Naive thymus-derived CD8-positive, alpha-beta T cell (primary cell): ENCODE measurements around the gene U2AF2. TPM values are rescaled to one million over a fixed set of nuclear protein-coding genes. Genes with fewer than 3 reads are reported as not detected.

Experiments used
- ATAC-seq, 2 donors: fragments of 150-1000 bp; cut with Tn5 transposase in 1 of 2; sonication (Bioruptor Pico), chemical (Tn5 transposase) in 1 of 2; 1 replicate in 1 of 2; 2 replicates in 1 of 2; pipeline ENCODE4 v1.10.0; 2021; ENCODE audit warnings: mild to moderate bottlenecking in 2 of 2, moderate library complexity in 2 of 2
- POLR2A ChIA-PET: fragments of 350-600 bp; sonication (Branson Sonifier 250); formaldehyde crosslinking; loops from one replicate; lab custom pipeline; 2021; ENCODE audit warnings: antibody characterized with exemption; lab: Charles Lee
- DNase-seq, 10 donors: peaks; one replicate each; pipeline versions ENCODE4 v3.0.0 to v3.0.0-alpha.2; 2020 to 2022
- H3K27ac Mint-ChIP-seq, 10 donors: one replicate each; pipeline ENCODE4 v1.8.0; 2020 to 2022; ENCODE audit warnings: mild to moderate bottlenecking in 10 of 10, mixed read lengths in 10 of 10, moderate library complexity in 4 of 10, inconsistent platforms in 1 of 10
- H3K27me3 Mint-ChIP-seq, 5 donors: one replicate each; pipeline ENCODE4 v1.8.0; 2021 to 2022; ENCODE audit warnings: mixed read lengths in 5 of 5
- H3K36me3 Mint-ChIP-seq, 3 donors: one replicate each; pipeline ENCODE4 v1.8.0; 2020 to 2022; ENCODE audit warnings: mixed read lengths in 3 of 3, mild to moderate bottlenecking in 2 of 3, inconsistent platforms in 1 of 3
- H3K4me1 Mint-ChIP-seq, 4 donors: one replicate each; pipeline ENCODE4 v1.8.0; 2021 to 2022; ENCODE audit warnings: mixed read lengths in 4 of 4
- H3K4me3 Mint-ChIP-seq, 10 donors: one replicate each; pipeline ENCODE4 v1.8.0; 2020 to 2022; ENCODE audit warnings: mild to moderate bottlenecking in 10 of 10, mixed read lengths in 10 of 10, moderate library complexity in 6 of 10, inconsistent platforms in 1 of 10
- H3K9me3 Mint-ChIP-seq, 9 donors: one replicate each; pipeline ENCODE4 v1.8.0; 2020 to 2022; ENCODE audit warnings: mixed read lengths in 9 of 9, mild to moderate bottlenecking in 3 of 9, inconsistent platforms in 1 of 9, moderate library complexity in 1 of 9
- polyA plus RNA-seq, 3 donors: library from polyadenylated mRNA; unstranded; fragments of 300-500 nt; fragmentation: Illumina TruSeq; gene quantifications; one replicate each; pipeline ENCODE4 v1.2.3, GENCODE V29; 2021
- total RNA-seq, 8 experiments: library from RNA in 2 of 8; stranded (reverse) in 2 of 8; gene quantifications; one replicate each; pipeline ENCODE4 v1.2.3 and lab custom pipeline; 2021 to 2026

U2AF2 gene
- total and polyA plus RNA-seq, 5 experiments from 2014 or later = 6.6 to 289 (median 10.6) TPM

GRCh38 chr19:55653651-55654322, 1.0 kb upstream of the U2AF2 start:
- DNase-seq (peak; percentile 99 to 100 (median 100)), ATAC-seq (peak; percentile 60 to 70)
- no peaks in the 10 kb centered on the region for H3K9me3 Mint-ChIP-seq
- H3K4me3 Mint-ChIP-seq = peak overlapping the region; percentile 88 to 99 (median 97)
- H3K36me3 Mint-ChIP-seq = peaks cover 0 to 7% (median 3%) of the 10 kb centered on the region in 3 donors
- H3K4me1 Mint-ChIP-seq = peaks cover 25 to 56% (median 54%) of the 10 kb centered on the region in 4 donors
- H3K27me3 Mint-ChIP-seq = no peaks in the 10 kb centered on the region
- POLR2A ChIA-PET = interaction anchor here (0.6 to 3.6 kb wide), 32 partner anchors 8 to 1788 kb away, joined by 3 to 64 read pairs (median 5); partner anchors contain the start of genes CNOT3, FIZ1, ISOC2 and KMT5C
- H3K27ac Mint-ChIP-seq = peak overlapping the region; percentile 97 to 100 (median 99)

- H3K36me3 Mint-ChIP-seq = peaks cover 0 to 9% (median 3%) of the 10 kb centered on the region in 3 donors
- no peaks in the 10 kb centered on the region for H3K9me3 Mint-ChIP-seq
- H3K27me3 Mint-ChIP-seq = no peaks in the 10 kb centered on the region
- ATAC-seq = peak; percentile 80 to 81
- H3K27ac Mint-ChIP-seq = peak overlapping the region; percentile 97 to 100 (median 99)
- peak overlapping the region; percentile 88 to 99 (median 97) for H3K4me3 Mint-ChIP-seq
- peaks cover 27 to 56% (median 54%) of the 10 kb centered on the region in 4 donors for H3K4me1 Mint-ChIP-seq
- DNase-seq = peak; percentile 94 to 100 (median 100)
- POLR2A ChIA-PET = interaction anchor here (0.6 to 3.6 kb wide), 32 partner anchors 8 to 1537 kb away, joined by 3 to 64 read pairs (median 5); partner anchors contain the start of genes CNOT3, FIZ1, ISOC2 and KMT5C
Measured at GRCh38 chr19:55654323-55654867, 440 bp upstream of the U2AF2 start.

DNA sequence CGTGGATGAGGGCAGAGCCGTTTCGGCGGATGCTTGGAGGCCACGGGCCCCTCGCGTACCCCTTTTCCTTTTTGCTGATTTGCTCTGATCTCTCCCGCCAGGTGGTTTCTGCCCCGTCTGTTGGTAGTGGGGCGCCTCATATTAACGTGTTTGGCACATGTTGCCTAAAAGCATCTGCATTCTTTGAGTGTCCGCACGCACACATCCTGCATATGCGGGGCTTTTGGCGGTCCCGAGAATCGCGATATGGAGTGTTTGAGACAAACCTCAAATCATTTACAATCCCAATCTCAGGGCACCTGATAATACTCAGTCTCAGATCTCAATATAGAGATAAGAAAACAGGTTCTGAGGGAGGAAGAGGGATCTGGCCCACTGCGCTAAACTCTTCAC, 809 bp downstream of the U2AF2 start:
- peaks cover 0 to 18% (median 3%) of the 10 kb centered on the region in 3 donors for H3K36me3 Mint-ChIP-seq
- H3K4me1 Mint-ChIP-seq = peaks cover 23 to 54% (median 53%) of the 10 kb centered on the region in 4 donors
- no peaks in the 10 kb centered on the region for H3K9me3 Mint-ChIP-seq
- peak overlapping the region; percentile 88 to 99 (median 95) for H3K4me3 Mint-ChIP-seq
- DNase-seq = no peak
- no peak for ATAC-seq
- H3K27me3 Mint-ChIP-seq = no peaks in the 10 kb centered on the region
- POLR2A ChIA-PET = interaction anchor here (1.6 to 2.0 kb wide), 2 partner anchors 13 to 19 kb away, joined by 7 to 8 read pairs; partner anchors contain the start of gene ZNF581
- peak overlapping the region; percentile 88 to 100 (median 98) for H3K27ac Mint-ChIP-seq

GRCh38 chr19:55656552-55656951, 1.7 kb downstream of the U2AF2 start:
- Mint-ChIP-seq H3K9me3 (no peaks in the 10 kb centered on the region), H3K4me3 (peak overlapping the region; percentile 88 to 99 (median 95)), H3K27ac (peak overlapping the region in 9 of 10 donors; percentile 88 to 100 (median 99)), H3K4me1 (peaks cover 23 to 53% (median 50%) of the 10 kb centered on the region in 4 donors), H3K27me3 (no peaks in the 10 kb centered on the region), H3K36me3 (peaks cover 0 to 24% (median 3%) of the 10 kb centered on the region in 3 donors)
- ATAC-seq (no peak), DNase-seq (no peak)
- POLR2A ChIA-PET = interaction anchor here (0.5 to 2.1 kb wide), 6 partner anchors 10 to 210 kb away, joined by 4 to 8 read pairs (median 7); partner anchors contain the start of genes EPN1 and ZNF581

- peaks cover 0 to 31% (median 7%) of the 10 kb centered on the region in 3 donors for H3K36me3 Mint-ChIP-seq
- H3K4me1 Mint-ChIP-seq = peaks cover 26 to 57% (median 56%) of the 10 kb centered on the region in 4 donors
- POLR2A ChIA-PET = interaction anchor here (0.9 to 2.1 kb wide), 8 partner anchors 10 to 181 kb away, joined by 4 to 8 read pairs (median 6); partner anchors contain the start of genes EPN1, ZNF581 and ZNF628
- H3K27me3 Mint-ChIP-seq = no peaks in the 10 kb centered on the region
- H3K9me3 Mint-ChIP-seq = no peaks in the 10 kb centered on the region
- peak overlapping the region; percentile 88 to 99 (median 95) for H3K4me3 Mint-ChIP-seq
- ATAC-seq (no peak), DNase-seq (no peak)
- peak overlapping the region; percentile 25 to 100 (median 87) for H3K27ac Mint-ChIP-seq
Measured at GRCh38 chr19:55656988-55657747, 2.3 kb downstream of the U2AF2 start.

GRCh38 chr19:55658846-55659459, 4.1 kb downstream of the U2AF2 start:
- H3K36me3 Mint-ChIP-seq = peaks cover 3 to 47% (median 9%) of the 10 kb centered on the region in 3 donors
- ATAC-seq (no peak), DNase-seq (no peak)
- H3K27ac Mint-ChIP-seq = peak overlapping the region in 6 of 10 donors; percentile 28 to 67 (median 54)
- peak overlapping the region in 7 of 10 donors; percentile 22 to 88 (median 63) for H3K4me3 Mint-ChIP-seq
- no peaks in the 10 kb centered on the region for H3K9me3 Mint-ChIP-seq
- peaks cover 36 to 73% (median 62%) of the 10 kb centered on the region in 4 donors for H3K4me1 Mint-ChIP-seq
- POLR2A ChIA-PET = interaction anchor here (0.7 to 1.6 kb wide), 4 partner anchors 9 to 182 kb away, joined by 3 to 5 read pairs (median 4); partner anchors contain the start of gene ZNF628
- H3K27me3 Mint-ChIP-seq = no peaks in the 10 kb centered on the region

- Mint-ChIP-seq H3K27ac (peak overlapping the region in 8 of 10 donors; percentile 45 to 72 (median 54)), H3K27me3 (no peaks in the 10 kb centered on the region), H3K36me3 (peaks cover 3 to 56% (median 6%) of the 10 kb centered on the region in 3 donors), H3K4me3 (peak overlapping the region in 9 of 10 donors; percentile 16 to 88 (median 62)), H3K9me3 (no peaks in the 10 kb centered on the region), H3K4me1 (peaks cover 35 to 73% (median 63%) of the 10 kb centered on the region in 4 donors)
- POLR2A ChIA-PET = no interaction called here
- no peak for ATAC-seq
- DNase-seq = no peak
Measured at GRCh38 chr19:55659822-55660221, 5.0 kb downstream of the U2AF2 start.

- H3K36me3 Mint-ChIP-seq = peaks cover 3 to 59% (median 6%) of the 10 kb centered on the region in 3 donors
Measured at GRCh38 chr19:55660404-55660803, 5.6 kb downstream of the U2AF2 start.

DNA sequence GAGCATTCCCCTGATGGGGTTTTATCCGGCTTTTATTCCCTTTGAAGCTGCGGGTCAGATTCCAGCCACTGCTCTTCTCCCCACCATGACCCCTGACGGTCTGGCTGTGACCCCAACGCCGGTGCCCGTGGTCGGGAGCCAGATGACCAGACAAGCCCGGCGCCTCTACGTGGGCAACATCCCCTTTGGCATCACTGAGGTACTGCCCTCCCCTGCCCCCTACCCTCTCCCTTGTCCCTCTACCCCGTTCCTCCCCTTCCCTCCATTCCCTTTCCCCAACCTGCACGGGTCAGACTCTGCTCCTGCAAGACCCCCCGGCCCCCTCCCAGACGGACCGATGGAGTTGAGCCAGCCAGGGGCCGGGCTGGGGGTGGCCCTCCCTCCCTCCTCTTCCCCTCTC, 6.2 kb downstream of the U2AF2 start:
- DNase-seq (no peak), ATAC-seq (no peak)
- H3K4me3 Mint-ChIP-seq = no peak overlapping the region
- peaks cover 3 to 65% (median 6%) of the 10 kb centered on the region in 3 donors for H3K36me3 Mint-ChIP-seq
- POLR2A ChIA-PET = no interaction called here
- peak overlapping the region in 2 of 10 donors; percentile 45 to 49 for H3K27ac Mint-ChIP-seq
- peaks cover 30 to 73% (median 61%) of the 10 kb centered on the region in 4 donors for H3K4me1 Mint-ChIP-seq
- no peaks in the 10 kb centered on the region for H3K9me3 Mint-ChIP-seq
- no peaks in the 10 kb centered on the region for H3K27me3 Mint-ChIP-seq

More at GRCh38 chr19:55660404-55660803, 5.6 kb downstream of the U2AF2 start:
- H3K27me3 Mint-ChIP-seq = no peaks in the 10 kb centered on the region
- peak overlapping the region in 1 of 10 donors; percentile 45 for H3K4me3 Mint-ChIP-seq
- POLR2A ChIA-PET = no interaction called here
- H3K27ac Mint-ChIP-seq = peak overlapping the region in 3 of 10 donors; percentile 40 to 64 (median 45)
- DNase-seq (no peak), ATAC-seq (no peak)
- no peaks in the 10 kb centered on the region for H3K9me3 Mint-ChIP-seq
- peaks cover 35 to 73% (median 65%) of the 10 kb centered on the region in 4 donors for H3K4me1 Mint-ChIP-seq

- Mint-ChIP-seq H3K4me1 (peaks cover 28 to 69% (median 53%) of the 10 kb centered on the region in 4 donors), H3K4me3 (peak overlapping the region in 4 of 10 donors; percentile 1 to 36 (median 20)), H3K9me3 (no peaks in the 10 kb centered on the region), H3K27me3 (no peaks in the 10 kb centered on the region), H3K27ac (peak overlapping the region in 6 of 10 donors; percentile 4 to 87 (median 70)), H3K36me3 (peaks cover 3 to 73% (median 10%) of the 10 kb centered on the region in 3 donors)
- ATAC-seq = no peak
- no peak for DNase-seq
- POLR2A ChIA-PET = interaction anchor here (0.6 kb wide), 1 partner anchor 215 kb away, joined by 9 read pairs; no protein-coding TSS in a partner anchor
Measured at GRCh38 chr19:55661826-55662225, 7.0 kb downstream of the U2AF2 start.

- Mint-ChIP-seq H3K36me3 (peaks cover 3 to 89% (median 10%) of the 10 kb centered on the region in 3 donors), H3K4me1 (peaks cover 21 to 63% (median 37%) of the 10 kb centered on the region in 4 donors), H3K4me3 (peak overlapping the region in 1 of 10 donors; percentile 45), H3K9me3 (no peaks in the 10 kb centered on the region), H3K27me3 (no peaks in the 10 kb centered on the region), H3K27ac (peak overlapping the region in 3 of 10 donors; percentile 24 to 67 (median 51))
- POLR2A ChIA-PET = interaction anchor here (2.0 kb wide), 1 partner anchor 9 kb away, joined by 6 read pairs; the partner anchor contains the start of gene U2AF2
- ATAC-seq = no peak
- DNase-seq = no peak
Measured at GRCh38 chr19:55663846-55664536, 9.2 kb downstream of the U2AF2 start.
